Esophagus (tissue), 2 donors: ENCODE results near the gene IQCB1. TPM values are rescaled to one million over a fixed set of nuclear protein-coding genes. Genes with fewer than 3 reads are reported as not detected.

Source experiments
- H3K27ac ChIP-seq, 2 donors: one replicate each; pipeline ENCODE4 v1.5.1; 2013; ENCODE audit warnings: low read depth in 2 of 2, mild to moderate bottlenecking in 2 of 2, inconsistent platforms in 1 of 2, low read length in 1 of 2, moderate library complexity in 1 of 2
- H3K27me3 ChIP-seq, 2 donors: one replicate each; pipeline ENCODE4 v1.6.1; 2013; ENCODE audit warnings: low read length in 2 of 2, control low read depth in 1 of 2, mild to moderate bottlenecking in 1 of 2; ENCODE audit not compliant: insufficient read depth in 2 of 2, control insufficient read depth in 1 of 2
- H3K36me3 ChIP-seq, 2 donors: one replicate each; pipeline ENCODE4 v1.6.1; 2013; ENCODE audit warnings: low read length in 1 of 2; ENCODE audit not compliant: control insufficient read depth in 2 of 2, insufficient read depth in 2 of 2
- H3K4me1 ChIP-seq, 2 donors: one replicate each; pipeline ENCODE4 v1.6.1; 2013; ENCODE audit warnings: low read length in 1 of 2; ENCODE audit not compliant: control insufficient read depth in 2 of 2, insufficient read depth in 2 of 2
- H3K4me3 ChIP-seq, 2 donors: one replicate each; pipeline ENCODE4 v1.5.1; 2013; ENCODE audit warnings: low read length in 2 of 2, mild to moderate bottlenecking in 2 of 2, low read depth in 1 of 2, moderate library complexity in 1 of 2
- H3K9me3 ChIP-seq, 2 donors: one replicate each; pipeline ENCODE4 v1.6.1; 2013; ENCODE audit warnings: mild to moderate bottlenecking in 2 of 2, low read depth in 1 of 2, low read length in 1 of 2, moderate library complexity in 1 of 2; ENCODE audit not compliant: control insufficient read depth in 2 of 2, insufficient read depth in 1 of 2
- WGBS, 2 donors: extraction: QIAGEN DNeasy Blood & Tissue Kit; methylation state at CpG; one replicate each; pipeline ENCODE4 v1.1.7; 2013; 5-methylcytosine and 5-hydroxymethylcytosine counted together
- polyA plus RNA-seq, 2 donors: library from polyadenylated mRNA; stranded (reverse); fragments of 200-250 nt; gene quantifications; one replicate each; pipeline ENCODE4 v1.2.3, GENCODE V29; 2013
- donor health status: healthy with polysubstance abuse.
- donor health status: Bipolar disorder and iron deficiency.

Gene IQCB1
- polyA plus RNA-seq, 2 donors: 8.9 to 12.2 TPM

GRCh38 chr3:121855555-121855954 lies 20.7 kb upstream of the IQCB1 start:
- Histone ChIP-seq H3K9me3 (no peaks in the 10 kb centered on the region), H3K36me3 (no peaks in the 10 kb centered on the region), H3K27me3 (no peaks in the 10 kb centered on the region), H3K4me3 (no peak overlapping the region), H3K4me1 (no peaks in the 10 kb centered on the region), H3K27ac (no peak overlapping the region)
- WGBS, 2 donors: 47 to 51% methylated on average over 5 of the region's 5 CpGs

DNA sequence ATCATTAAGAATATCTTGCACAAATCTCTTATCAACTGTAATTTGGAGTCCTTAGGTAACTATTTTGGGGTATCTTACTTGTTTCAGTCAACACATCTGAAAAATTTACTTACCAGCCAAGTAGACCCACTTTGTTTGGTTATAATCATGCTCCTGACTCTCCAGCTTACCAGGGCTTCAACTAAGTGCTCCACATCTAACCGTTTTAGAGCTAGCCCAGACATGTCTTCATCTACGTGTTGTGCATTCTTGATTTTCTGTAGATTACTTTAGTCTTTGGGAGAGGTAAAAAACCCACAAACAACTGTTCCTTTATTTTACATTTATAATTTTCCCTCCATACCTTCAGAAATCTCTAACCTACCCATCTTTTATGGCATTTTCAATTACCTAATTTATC lies 17.4 kb upstream of the IQCB1 start:
- no peaks in the 10 kb centered on the region for H3K4me1 ChIP-seq
- H3K4me3 ChIP-seq: no peak overlapping the region
- no peaks in the 10 kb centered on the region for H3K9me3 ChIP-seq
- 46 to 58% methylated on average over 2 of the region's 2 CpGs for WGBS, 2 donors
- no peaks in the 10 kb centered on the region for H3K27me3 ChIP-seq
- H3K36me3 ChIP-seq: no peaks in the 10 kb centered on the region
- H3K27ac ChIP-seq: no peak overlapping the region

GRCh38 chr3:121844892-121845291 lies 10.0 kb upstream of the IQCB1 start:
- Histone ChIP-seq H3K4me3 (no peak overlapping the region), H3K27me3 (no peaks in the 10 kb centered on the region), H3K27ac (no peak overlapping the region), H3K4me1 (no peaks in the 10 kb centered on the region), H3K9me3 (no peaks in the 10 kb centered on the region), H3K36me3 (no peaks in the 10 kb centered on the region)
- 96% methylated on average over 7 of the region's 7 CpGs for whole genome bisulfite sequencing, 2 donors

GRCh38 chr3:121839962-121840361 lies 5.1 kb upstream of the IQCB1 start:
- 96% methylated on average over 23 of the region's 23 CpGs for WGBS, 2 donors
- H3K4me1 ChIP-seq: no peaks in the 10 kb centered on the region
- no peaks in the 10 kb centered on the region for H3K9me3 ChIP-seq
- no peaks in the 10 kb centered on the region for H3K27me3 ChIP-seq
- H3K4me3 ChIP-seq: no peak overlapping the region
- H3K27ac ChIP-seq: no peak overlapping the region
- no peaks in the 10 kb centered on the region for H3K36me3 ChIP-seq

- H3K4me1 ChIP-seq: no peaks in the 10 kb centered on the region
- no peaks in the 10 kb centered on the region for H3K9me3 ChIP-seq
- H3K27ac ChIP-seq: no peak overlapping the region
- 79 to 82% methylated on average over 3 of the region's 3 CpGs for WGBS, 2 donors
- no peaks in the 10 kb centered on the region for H3K36me3 ChIP-seq
- H3K4me3 ChIP-seq: no peak overlapping the region
- no peaks in the 10 kb centered on the region for H3K27me3 ChIP-seq
Observed at GRCh38 chr3:121836481-121836880, 1.6 kb upstream of the IQCB1 start.

DNA sequence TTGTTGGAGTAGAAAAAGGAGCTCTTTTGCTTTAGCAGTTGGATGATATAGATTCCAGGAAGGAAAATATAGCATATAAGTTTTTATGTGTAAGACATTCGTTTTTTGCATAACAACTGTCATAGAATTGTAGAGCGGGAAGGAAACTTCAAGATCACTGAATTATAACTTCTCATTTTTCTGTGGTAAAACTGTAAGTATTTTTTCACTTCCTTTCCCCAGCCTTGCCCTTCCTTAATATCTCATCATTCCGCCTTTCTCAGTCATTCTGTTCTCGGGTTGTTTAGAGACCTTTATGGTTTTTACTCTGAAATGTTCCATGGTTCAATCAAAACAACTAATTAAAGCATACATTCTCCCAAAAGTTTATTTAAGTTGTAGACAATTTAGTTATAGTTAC lies 1.2 kb upstream of the IQCB1 start:
- Histone ChIP-seq H3K36me3 (no peaks in the 10 kb centered on the region), H3K4me1 (no peaks in the 10 kb centered on the region), H3K4me3 (no peak overlapping the region), H3K9me3 (no peaks in the 10 kb centered on the region), H3K27ac (no peak overlapping the region), H3K27me3 (no peaks in the 10 kb centered on the region)
- WGBS, 2 donors: 59 to 77% methylated on average over 4 of the region's 4 CpGs

GRCh38 chr3:121835465-121835801 lies 573 bp upstream of the IQCB1 start:
- Histone ChIP-seq H3K4me1 (no peaks in the 10 kb centered on the region), H3K27me3 (no peaks in the 10 kb centered on the region), H3K27ac (peak overlapping the region; percentile 87), H3K9me3 (no peaks in the 10 kb centered on the region), H3K36me3 (no peaks in the 10 kb centered on the region), H3K4me3 (peak overlapping the region; percentile 69 to 95)
- WGBS, 2 donors: 1% methylated on average over 11 of the region's 11 CpGs

- H3K9me3 ChIP-seq: no peaks in the 10 kb centered on the region
- H3K27me3 ChIP-seq: no peaks in the 10 kb centered on the region
- H3K27ac ChIP-seq: peak overlapping the region; percentile 73 to 86
- WGBS, 2 donors: 6% methylated on average over 15 of the region's 15 CpGs
- H3K4me3 ChIP-seq: peak overlapping the region; percentile 72 to 95
- no peaks in the 10 kb centered on the region for H3K36me3 ChIP-seq
- H3K4me1 ChIP-seq: no peaks in the 10 kb centered on the region
Observed at GRCh38 chr3:121834157-121834670, 646 bp downstream of the IQCB1 start.

DNA sequence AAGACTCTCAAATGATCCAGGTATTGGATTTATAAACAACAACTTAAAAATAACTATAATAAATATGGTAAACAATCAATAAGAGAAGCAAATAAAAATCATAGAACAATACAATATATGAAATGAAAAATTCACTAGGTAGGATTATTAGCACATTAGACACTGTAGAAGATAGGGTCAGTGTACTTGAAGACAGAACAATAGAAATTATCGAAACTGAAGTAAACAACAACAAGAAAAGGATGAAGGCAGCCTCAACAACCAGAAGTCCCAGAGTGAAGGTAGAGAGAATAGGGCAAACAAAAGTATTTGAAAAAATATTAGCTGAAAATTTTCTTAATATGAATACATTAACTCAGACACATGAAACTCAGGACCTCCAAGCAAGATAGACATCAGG lies 11.9 kb downstream of the IQCB1 start:
- H3K36me3 ChIP-seq: peaks cover 2 to 3% of the 10 kb centered on the region in 2 donors
- WGBS, 2 donors: 98 to 100% methylated on average over 1 of the region's 1 CpG
- H3K27ac ChIP-seq: no peak overlapping the region

DNA sequence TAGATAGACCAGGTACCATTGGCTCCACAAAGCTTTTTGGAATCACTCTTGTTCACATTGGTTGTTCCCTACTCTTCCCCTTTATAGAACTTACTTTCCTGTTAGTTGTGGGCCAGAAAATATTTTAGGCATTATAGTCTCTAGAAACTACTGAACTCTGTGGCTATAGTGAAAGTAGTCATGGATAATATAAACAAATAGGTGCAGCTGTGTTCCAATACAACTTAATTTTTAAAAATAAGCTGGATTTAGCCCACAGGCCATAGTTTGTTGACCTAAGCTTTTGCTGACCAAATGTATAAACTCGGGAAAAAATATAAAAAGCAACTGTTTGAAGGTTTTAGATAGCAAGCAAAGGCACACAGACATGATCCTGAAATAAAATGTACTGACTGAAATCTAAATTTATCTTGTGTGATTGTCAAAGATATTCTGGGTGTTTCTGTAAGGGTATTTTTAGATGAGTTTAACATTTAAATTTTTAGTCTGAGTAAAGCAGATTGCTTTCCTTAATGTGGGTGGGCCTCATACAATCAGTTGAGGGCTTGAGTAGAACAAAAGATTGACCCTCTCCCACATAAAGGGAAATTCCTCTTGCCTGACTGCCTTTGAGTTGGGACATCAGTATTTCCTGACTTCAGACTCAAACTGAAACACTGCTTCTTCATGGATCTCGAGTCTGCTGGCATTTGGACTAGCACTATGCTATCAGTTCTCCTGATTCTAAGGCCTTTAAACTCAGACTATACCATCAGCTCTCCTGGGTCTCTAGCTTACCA lies 13.2 kb downstream of the IQCB1 start:
- Histone ChIP-seq H3K4me3 (no peak overlapping the region), H3K9me3 (peaks cover 0 to 2% of the 10 kb centered on the region in 2 donors), H3K4me1 (no peaks in the 10 kb centered on the region), H3K27me3 (no peaks in the 10 kb centered on the region), H3K36me3 (peaks cover 3 to 5% of the 10 kb centered on the region in 2 donors), H3K27ac (no peak overlapping the region)
- 85 to 88% methylated on average over 2 of the region's 2 CpGs for WGBS, 2 donors

More for the DNA sequence above, 11.9 kb downstream of the IQCB1 start:
- Histone ChIP-seq H3K4me3 (no peak overlapping the region), H3K27me3 (no peaks in the 10 kb centered on the region), H3K4me1 (no peaks in the 10 kb centered on the region), H3K9me3 (peaks cover 0 to 2% of the 10 kb centered on the region in 2 donors)
